Pulmonary artery endothelial cell (primary cell): ENCODE measurements around the gene RAD51B. TPM values are rescaled to one million over a fixed set of nuclear protein-coding genes. Genes with fewer than 3 reads are reported as not detected.
"Not testable (repeated sequence)": the region's sequence is repeated elsewhere in the genome, so short reads cannot be mapped to it uniquely, and the experiment has no call there.

ENCODE experiments used
- DNase-seq: peaks from one replicate; pipeline ENCODE4 v3.0.0-alpha.2; 2011; ENCODE audit warnings: low read depth, low spot score
- total RNA-seq: library from RNA; depleted of rRNA; stranded (reverse); fragments of >200 nt; gene quantifications from 2 replicates; pipeline ENCODE4 v1.2.3, GENCODE V29; 2014

The RAD51B gene
- total RNA-seq, 1 donor from 2014 or later: 9.8 TPM

DNA sequence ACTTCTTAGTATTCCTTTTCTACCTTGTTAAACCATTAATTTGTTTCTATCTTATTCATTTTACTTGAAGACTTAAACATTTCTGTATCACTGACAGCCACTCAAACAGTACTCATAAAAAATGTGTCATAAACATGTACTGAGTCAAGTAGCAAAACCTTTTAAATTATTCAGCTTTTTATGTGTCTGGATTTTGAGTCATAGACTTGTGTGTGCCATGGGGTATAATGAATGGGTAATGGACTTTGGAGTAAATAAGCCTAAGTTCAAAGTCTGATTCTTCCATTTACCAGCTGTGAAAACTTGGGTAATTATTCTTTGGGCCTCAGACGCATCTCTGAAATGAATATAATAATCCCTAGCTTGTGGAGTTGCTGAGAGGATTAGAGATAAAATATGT is 199.0 kb downstream of the RAD51B start:
- no peak for DNase-seq

DNA sequence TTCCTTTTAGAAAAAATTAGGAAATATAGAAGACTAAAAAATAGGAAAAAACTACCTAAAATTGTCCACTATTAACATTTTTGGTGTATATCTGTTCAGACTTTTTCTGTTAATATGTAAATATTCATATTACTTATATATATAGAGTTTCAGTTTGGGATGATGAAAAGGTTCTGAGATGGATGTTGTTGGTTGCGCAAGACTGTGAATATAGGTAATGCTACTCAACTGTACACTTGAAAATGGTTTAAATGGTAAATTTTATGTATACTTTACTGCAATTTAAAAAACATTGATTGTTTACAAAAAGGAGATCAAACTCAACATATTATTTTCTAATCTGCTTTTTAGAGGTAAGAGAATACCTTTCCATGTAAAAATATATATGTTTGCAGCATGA is 200.9 kb downstream of the RAD51B start:
- no peak for DNase-seq

DNA sequence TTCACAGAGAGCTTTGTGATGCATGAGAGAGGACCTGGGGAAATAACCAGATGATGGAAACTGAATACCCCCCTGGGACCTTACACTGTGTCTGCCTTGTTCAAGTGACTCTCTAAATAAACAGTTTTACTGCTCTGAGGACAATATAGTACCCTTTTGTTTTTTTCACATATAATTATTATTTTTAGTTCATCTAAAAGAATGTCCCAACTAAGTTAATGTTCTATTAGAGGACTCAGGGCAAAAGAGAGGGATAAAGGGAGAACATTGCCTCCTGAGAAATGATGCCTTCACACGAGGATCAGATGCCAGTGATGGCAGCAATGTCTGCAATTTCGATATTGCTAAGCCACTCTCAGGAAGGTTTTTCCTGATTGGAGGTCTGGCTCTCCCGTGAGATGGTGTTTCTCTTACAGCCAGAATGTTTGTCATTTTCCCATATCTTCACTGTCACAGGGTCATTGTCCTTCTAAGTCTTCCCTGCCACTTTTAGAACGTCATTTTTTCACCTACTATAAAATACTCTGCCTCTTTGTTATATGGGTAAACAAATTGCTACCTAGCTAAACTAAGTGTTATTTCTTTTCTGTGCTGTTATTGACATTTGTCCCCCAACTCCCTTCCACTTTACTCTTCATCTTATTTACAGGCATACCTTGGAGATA is 201.6 kb downstream of the RAD51B start:
- no peak for DNase-seq

DNA sequence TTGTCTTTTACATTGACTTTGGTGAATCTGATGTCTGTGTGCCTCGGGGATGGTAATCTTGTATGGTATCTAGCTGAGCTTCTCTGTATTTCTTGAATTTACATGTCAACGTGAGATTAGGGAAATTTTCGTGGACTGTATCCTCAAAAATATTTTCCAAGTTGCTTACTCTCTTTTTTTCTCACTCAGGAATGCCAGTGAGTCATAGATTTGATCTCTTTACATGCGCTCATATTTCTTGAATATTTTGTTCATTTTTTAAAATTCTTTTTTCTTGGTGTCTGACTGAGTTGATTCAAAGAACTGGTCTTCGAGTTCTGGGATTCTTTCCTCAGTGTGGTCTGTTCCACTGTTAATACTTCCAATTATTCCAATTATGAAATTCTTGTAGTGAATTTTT is 207.7 kb downstream of the RAD51B start:
- no peak for DNase-seq

DNA sequence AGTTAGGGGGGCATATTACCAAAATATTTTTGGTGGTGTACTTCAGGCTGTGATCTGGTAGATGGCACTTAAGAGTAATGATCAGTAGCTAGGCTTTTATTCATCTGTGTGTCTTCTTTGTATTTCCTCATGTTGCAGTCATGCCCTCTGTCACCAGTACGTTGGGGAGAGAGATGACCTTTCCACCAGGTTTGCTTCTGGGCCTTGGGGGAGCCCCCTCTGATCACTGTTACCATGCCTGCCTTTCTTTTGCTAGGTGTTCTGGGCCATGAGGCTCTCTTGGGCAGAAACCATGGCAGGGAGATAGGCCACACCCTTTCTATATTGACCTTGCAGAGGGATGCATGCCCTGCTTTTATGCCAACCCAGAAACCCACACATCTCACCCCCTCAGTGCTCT is 208.5 kb downstream of the RAD51B start:
- no peak for DNase-seq

DNA sequence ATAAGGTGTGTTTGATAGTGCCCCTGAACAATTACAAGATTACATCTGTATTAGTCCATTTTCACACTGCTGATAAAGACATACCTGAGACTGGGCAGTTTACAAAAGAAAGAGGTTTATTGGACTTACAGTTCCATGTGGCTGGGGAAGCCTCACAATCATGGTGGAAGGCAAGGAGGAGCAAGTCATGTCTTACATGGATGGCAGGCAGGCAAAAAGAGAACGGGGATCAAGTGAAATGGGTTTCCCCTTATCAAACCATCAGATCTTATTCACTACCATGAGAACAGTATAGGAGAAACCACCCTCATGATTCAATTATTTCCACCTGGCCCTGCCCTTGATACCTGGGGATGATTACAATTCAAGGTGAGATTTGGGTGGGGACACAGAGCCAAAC is 211.4 kb downstream of the RAD51B start:
- not testable (repeated sequence) for DNase-seq

DNA sequence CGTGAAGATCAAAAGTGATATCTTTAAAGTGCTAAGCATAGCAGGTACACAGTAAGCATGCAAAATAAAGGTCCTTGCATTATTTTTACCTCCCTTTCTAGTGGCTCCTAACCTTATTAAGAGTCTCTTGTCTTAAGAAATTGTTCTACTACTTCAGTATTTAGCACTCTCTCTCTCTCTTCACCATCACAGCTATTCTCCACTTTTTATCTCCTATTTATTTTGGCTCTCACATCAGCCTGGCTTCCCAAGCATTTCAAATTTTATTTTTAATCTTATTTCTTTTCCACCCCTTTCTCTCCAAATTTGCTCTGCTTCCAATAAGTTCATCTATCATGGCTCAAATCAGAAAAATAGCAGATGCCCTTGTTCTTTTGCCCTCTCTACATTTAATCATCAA is 212.6 kb downstream of the RAD51B start:
- no peak for DNase-seq

DNA sequence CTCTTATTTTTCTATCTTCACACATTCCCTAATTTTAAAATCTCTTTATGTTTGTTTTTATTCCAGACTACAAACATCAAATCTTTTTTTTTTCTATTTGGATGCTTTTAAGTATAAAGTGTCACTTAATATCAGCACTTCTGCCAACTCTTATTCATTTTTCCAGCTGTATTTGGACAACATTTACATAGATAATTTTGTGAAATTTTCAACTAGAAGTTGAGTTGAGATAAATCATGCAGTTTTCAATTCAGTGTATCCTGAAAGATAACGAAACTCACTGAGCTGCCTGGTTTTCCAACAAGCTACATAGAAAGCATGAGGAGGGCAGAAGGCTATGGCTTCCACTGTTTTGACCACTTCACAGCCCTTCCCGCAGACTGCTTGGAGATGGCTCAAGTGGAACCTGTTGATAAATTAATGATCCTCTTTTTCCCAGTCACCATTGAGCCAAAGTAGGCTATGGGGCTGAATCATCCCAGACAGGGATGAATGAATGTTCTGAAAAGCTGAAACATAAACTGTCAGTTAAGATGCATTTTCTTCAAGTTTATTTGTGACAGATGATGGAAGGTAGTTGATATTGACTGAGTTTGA is 213.9 kb downstream of the RAD51B start:
- no peak for DNase-seq

DNA sequence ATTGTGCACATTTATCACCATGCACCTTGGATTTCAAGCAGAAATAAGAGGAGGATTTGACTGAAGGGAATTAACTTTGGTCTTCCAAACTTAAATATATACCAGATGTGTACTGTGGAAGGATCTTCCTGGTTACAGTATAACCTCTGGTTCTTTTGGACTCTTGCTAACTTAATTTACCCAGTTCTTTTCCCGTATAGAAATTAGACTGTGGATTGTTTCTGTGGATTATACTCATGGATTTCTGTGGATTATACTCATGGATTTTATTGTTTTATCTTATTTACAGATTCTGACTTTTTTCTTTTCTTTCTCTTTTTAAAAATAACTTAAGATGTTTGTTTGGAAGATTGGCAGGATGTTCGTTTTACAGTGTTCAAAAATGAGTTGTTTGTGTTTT is 215.3 kb downstream of the RAD51B start:
- DNase-seq: no peak

DNA sequence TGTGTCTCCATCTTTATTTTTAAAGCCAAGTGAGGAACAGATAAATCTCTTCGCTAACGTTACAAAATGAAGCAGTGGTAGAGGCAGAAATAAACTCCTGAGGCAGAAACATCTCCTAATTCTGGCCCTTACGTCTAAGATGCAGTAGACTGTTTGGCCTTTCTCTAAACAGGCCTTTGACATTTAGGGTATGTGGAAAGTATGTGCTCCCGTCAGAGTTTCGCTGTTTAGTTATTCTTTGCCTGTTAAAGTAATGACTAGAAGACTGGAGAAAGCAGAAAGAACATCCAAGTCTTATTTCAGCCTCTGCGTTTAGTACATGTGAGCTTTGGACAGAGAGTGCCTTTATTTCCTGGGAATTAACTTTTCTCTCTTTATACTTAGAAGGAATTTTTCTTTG is 216.6 kb downstream of the RAD51B start:
- no peak for DNase-seq

DNA sequence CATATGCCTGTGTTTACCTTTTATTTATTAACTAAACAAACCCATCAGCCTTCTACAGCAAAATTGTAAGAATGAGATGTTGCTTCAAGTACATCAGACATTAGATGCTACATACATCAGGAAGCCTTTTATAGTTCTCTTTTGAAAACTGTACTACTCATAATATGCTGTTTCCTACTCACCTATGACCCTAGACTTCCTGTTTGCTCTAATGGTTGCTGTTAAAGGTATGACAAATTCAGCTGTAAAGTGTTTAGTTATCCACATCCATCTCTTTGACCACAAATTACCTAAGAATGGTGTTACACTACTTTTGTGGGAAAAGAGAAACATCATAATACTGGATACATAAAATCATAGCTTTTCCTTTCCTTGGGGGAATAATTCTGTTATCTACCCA is 220.0 kb downstream of the RAD51B start:
- no peak for DNase-seq

DNA sequence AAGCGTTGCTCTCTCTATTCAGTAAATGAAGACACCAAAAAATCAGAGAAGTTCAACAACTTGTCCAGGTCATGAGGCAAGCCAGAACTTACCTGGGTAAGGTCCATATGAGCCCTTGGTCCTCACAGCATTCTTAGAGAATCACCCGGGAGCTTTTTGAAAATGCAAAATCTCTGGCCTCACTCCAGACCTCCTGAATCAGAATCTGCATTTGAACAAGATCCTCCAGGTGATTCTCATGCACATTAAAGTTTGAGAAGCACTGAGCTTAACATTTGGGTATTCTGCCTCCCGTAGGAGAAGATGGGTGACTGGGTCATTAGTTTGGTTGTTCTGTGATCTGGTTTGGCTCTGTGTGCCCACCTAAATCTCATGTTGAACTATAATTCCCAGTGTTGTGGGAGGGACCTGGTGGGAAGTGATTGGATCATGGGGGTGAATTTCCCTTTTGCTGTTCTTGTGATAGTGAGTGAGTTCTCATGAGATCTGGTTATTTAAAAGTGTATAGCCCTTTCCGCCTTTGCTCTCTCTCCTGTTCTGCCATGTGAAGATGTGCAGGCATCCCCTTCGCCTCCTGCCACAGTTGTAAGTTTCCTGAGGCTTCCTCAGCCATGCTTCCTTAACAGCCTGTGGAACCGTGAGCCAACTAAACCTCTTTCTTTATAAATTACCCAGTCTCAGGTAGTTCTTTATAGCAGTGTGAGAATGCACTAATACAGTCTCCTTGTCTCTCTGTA is 221.2 kb downstream of the RAD51B start:
- no peak for DNase-seq

DNA sequence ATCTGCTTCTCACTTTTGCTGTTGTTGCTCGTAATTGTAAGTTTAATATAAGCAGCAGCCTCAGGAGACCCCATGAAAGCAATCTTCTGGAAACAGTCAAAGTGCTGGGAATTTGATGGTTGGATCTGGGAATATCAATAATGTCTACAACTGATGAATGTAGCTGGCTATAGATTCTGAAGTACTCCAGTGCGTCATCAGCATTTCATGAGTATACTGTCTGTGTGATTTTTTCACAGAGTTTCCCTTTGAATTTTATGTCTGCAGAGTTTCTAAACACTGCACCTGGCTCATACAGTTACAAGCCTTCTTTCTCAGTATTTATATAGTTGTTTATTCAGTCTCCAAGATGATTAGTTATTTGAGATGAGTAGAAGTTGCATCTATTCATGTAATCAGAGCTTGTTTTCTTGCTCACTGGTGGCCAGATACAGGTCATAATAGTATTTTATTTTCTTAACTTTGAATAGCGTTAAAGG is 222.3 kb downstream of the RAD51B start:
- no peak for DNase-seq

DNA sequence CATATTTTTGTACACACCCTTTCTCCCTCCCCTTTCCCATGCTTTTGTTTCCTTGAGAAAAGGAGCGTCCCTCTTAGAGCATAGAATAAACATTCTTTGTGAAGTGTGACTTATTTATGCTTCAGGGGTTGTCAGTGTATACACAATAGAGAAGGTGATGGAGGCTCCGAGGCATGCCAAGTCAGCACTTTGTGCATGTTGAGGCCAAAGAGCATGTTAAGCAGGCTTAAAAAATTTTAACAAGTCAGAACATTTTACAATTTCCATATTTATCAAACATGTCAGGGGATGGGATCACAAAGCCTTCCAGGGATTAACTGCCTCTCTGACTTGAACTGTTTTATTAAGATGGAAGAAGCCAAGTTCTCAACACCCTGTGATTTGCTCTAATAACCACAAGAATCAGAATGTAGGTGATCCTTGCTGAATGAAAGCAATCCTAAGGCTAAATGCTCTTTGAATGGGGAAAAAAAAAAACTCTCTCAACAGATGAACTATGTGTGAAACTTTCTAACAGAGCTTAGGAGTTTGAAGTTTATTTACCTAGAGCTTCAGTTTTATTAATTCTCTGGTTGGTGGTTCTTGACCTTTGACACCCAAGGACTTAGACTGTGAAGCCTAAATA is 223.1 kb downstream of the RAD51B start:
- DNase-seq: no peak

DNA sequence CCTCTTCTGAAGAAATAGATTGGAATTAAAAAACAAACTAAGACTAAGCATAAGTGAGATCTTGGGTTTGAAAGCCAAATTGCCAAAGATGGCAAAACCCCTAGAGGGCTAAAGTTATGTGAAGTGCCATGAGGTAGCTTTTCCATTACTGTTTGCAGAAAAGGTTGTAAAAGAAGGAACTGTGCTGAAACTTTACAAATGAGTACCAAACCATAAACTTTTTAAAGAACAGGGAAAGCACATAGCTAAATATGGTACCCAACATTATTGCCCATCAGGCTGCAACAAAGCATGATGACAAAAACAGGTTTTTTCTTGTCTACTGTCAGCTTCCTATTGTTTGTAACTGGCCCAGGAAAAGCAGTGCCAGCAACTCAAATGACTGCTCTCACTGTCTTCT is 224.2 kb downstream of the RAD51B start:
- no peak for DNase-seq

DNA sequence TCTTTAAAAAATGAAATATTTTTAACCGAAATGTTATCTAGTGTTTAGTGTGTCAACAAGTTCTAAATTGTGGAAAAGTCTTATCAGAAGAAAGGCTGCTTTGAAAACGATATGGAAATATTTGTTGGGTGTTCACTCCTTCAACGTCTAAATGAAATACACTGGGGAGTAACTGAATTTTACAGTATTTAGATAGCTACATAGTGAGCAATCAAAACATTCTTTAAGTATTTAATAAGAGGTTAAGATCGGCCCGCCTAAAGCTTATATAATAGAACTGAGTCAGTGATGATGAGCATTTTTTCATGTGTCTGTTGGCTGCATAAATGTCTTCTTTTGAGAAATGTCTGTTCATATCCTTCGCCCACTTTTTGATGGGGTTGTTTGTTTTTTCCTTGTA is 228.3 kb downstream of the RAD51B start:
- DNase-seq: no peak

DNA sequence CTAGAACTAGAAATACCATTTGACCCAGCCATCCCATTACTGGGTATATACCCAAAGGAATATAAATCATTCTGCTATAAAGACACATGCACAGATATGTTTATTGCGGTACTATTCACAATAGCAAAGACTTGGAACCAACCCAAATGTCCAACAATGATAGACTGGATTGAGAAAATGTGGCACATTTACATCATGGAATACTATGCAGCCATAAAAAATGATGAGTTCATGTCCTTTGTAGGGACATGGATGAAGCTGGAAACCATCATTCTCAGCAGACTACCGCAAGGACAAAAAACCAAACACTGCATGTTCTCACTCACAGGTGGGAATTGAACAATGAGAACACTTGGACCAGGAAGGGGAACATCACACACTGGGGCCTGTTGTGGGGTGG is 229.2 kb downstream of the RAD51B start:
- DNase-seq: not testable (repeated sequence)

DNA sequence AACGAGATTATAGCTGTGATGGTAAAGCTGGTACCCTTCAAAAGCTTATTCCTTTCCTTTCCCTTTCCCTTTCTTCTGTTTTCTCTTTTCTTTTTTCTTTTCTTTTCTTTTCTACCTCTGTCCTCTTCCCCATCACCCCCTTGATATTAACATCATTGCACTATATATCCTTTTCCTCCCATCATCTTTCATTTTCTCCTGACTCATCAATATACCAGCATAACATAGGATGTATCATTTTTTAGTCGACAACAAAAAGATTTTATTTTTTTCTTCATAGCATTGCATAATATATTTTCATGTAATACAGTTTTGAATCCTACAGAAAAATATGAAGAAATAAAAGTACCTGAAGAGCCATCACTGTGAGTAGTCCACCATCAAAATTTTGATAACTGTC is 230.6 kb downstream of the RAD51B start:
- DNase-seq: no peak

DNA sequence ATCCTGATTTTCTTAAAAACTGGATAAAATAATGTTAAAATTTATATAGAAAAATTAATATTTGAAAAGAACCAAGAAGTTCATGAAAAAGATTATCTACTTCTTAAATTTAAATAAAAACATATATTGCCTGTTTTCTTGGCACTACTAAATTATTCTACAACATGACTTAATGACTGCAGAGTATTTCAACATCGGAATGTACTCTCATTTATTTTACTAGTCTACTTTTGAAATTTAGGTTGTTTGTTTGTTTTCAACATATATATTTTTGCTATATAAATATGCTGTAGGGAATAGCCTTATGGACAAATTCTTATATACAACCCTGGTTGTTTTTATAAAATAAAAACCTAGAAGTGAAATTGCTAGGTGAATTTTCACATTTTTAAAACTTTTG is 231.6 kb downstream of the RAD51B start:
- no peak for DNase-seq

DNA sequence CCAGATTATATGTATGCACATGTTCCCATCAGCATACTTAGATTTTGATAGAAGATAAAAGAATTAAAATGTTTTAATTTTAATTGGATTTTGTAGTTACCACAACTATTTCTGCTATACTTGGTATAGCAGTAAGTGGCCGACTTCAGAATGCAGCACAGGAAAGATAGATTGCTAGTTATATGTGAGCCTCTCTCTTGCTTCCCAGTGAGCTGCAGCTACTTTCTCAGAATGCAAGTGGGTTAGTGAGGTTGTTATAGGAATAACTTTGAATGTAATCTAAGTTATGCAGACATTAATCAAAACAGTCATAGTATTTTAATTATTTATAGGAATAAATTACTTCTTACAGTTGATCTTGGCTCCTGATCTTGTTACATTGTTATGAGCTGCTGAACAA is 240.6 kb downstream of the RAD51B start:
- DNase-seq: no peak

DNA sequence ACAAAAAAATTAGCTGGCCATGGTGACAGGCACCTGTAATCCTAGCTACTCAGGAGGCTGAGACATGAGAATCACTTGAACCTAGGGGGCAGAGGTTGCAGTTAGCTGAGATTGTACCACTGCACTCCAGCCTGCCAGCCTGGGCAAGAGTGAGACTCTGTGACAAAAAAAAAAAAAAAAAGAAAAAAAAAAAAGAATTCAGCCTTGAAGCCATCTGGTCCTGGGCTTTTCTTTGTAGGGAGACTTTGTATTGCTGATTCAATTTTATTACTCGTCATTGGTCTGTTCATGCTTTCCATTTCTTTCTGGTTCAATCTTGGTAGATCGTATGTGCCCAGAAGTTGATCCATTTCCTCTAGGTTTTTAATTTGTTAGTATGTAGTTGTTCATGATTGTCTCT is 243.1 kb downstream of the RAD51B start:
- no peak for DNase-seq

DNA sequence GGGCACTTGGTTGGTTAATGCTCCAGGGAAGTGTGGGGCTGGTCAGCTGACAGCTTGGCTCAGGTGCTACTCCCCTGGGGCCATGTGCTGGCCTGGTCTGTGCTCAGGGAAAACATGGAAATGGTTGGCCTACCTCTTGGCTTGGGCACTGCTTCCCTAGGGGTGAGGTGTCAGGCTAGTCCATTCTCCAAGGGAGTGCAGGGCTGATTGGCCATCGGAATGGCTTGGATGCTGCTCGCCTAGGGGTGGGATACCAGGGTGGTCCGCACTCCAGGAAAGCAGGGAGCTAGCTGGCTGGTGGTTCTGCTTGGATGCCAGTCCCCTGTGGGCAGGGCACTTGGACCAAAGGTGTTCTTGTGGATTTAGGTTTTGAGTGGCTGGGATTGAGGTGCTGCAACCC is 245.7 kb downstream of the RAD51B start:
- no peak for DNase-seq
